ENCODE data around the gene SCYGR1.

GRCh38 chr2:227374158-227374557, 13.6 kb downstream of the SCYGR1 start:
- no peak for TF ChIP-seq ZNF274 (IDR thresholded peaks at IDR 0.05; ENCODE audit: low read depth, low read length)
- TF ChIP-seq YY1 (IDR thresholded peaks at IDR 0.05; ENCODE audit: insufficient read depth, insufficient read length): no peak
- no peak for TF ChIP-seq SUZ12 (IDR thresholded peaks at IDR 0.05; ENCODE audit: extremely low read depth, insufficient read depth, insufficient read length)
